GM19463 (cell line): ENCODE measurements around the gene TNFSF18.
"Not testable (repeated sequence)": the region's sequence is repeated elsewhere in the genome, so short reads cannot be mapped to it uniquely, and the experiment has no call there.

Source experiments
- ATAC-seq: cut with Tn5 transposase; IDR thresholded peaks from one replicate; pipeline ENCODE4 v1.9.1; 2021; ENCODE audit warnings: mild to moderate bottlenecking, moderate library complexity; ENCODE audit not compliant: unreplicated experiment

TNFSF18 gene, protein sequence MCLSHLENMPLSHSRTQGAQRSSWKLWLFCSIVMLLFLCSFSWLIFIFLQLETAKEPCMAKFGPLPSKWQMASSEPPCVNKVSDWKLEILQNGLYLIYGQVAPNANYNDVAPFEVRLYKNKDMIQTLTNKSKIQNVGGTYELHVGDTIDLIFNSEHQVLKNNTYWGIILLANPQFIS

DNA sequence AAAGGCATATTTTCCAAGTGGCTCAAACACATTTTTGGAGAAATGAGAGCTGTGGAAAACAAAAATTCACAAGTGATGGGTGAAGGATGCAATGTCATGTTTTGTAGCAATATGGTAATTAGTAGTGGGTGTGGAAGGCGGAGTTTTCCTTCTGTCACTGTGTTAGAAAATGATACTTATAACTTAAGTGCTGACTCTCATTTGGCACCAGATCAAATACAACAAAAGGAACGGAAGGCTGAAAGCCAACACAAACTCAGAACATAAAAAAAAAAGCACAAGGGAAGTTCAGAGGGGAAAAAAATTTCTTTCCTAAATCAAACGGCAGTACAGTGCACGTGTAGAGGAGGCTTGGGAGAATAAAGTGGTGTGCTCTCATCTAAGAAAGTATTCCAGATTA, at the start of gene TNFSF18:
Gene TNFSF18 (minus strand): TSS at position 77 of the 400 bp plus-strand sequence. CDS start 45 bp downstream, at position 32.
- no peak for ATAC-seq

DNA sequence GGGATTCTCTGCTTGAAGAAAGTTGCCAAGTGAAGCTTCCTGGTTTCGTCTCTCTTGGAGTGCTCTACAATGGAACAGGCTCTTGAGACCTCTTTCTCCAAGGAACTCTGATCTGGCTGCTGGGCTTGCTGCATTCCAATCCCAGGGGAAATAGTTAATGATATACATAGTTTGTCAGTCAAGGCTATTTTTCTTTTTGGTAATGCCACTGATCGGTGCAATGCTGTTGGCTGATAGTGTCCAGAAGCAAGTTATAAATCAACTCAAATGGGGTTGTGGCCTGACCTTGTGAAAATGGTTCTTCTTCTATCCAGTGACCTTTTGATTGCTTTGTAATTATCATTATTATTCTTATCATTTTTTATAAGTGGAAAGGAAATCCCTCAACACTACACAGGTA, 48.4 kb upstream of the TNFSF18 start:
- ATAC-seq: no peak

DNA sequence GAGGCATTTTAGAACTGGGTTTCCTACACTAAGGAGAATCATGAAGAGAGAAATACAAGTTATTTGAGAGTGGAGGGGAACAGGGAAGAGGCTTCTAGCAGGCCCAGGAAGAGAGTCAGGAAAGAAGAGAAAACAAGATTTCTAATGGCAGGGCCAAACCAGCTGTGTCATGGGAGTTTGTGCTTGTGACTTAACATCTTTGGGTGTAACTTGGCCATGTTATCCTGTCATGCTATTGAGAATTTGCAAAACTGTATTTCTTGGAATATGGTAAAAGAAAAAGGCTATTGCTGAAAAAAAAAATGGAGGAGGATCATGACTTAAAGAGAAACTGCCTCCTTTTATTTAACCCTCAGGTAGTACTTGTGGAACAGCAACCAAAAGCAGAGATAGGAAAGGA, 47.4 kb upstream of the TNFSF18 start:
- ATAC-seq: no peak

DNA sequence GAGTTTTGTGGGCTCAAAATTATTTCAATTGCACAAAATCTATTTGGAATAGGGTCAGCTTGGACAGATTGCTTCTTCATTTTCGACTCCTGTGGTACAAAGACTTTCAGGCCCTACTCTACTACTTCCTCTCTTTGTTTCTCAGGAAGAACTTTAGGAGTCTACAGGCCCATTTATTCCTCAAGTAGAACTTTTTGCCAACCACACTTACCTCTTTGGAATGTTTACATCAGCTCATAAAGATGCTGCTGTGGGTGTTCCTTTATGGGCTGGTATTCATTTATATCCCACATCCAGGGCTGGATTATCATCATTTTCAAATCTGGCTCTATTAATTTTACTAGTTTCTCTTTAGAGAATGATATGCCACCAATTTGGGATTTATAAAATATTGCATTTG, 46.3 kb upstream of the TNFSF18 start:
- ATAC-seq: no peak

DNA sequence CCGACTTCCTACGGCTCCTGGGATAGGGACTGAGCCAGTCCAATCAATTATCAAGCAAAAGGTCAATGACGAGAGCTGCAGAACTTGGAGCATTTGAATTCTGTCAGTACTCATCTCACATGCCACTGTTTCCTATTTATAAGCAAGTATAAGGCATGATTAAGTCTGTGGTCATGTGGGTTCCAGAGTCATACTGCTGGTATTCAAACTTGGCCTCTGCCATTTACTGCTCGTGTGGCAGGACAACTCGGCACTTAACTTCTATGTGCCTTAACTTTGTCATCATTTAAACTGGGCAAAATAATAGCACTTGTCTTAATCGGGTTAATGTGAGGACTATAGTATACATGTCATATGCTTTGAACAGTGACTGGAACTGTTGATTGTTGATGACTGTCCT, 44.9 kb upstream of the TNFSF18 start:
- no peak for ATAC-seq

DNA sequence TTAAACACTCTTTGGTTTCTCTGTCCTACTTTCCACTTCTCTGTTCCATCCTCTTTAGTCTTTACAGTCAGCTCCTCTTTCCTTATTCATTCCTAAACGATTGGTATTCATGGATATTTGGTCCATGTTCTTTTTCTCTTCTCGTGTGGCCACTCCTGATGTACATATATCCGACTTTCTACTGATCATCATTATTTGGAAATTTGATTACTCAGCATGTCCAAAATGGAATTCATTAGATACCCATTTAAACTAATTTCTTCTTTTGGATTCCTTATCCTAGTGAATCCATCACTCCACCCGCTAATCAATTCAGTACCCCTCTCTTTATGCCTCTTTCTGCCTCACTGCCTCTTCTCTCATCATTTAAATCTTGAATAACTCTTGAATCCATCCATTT, 43.8 kb upstream of the TNFSF18 start:
- no peak for ATAC-seq

DNA sequence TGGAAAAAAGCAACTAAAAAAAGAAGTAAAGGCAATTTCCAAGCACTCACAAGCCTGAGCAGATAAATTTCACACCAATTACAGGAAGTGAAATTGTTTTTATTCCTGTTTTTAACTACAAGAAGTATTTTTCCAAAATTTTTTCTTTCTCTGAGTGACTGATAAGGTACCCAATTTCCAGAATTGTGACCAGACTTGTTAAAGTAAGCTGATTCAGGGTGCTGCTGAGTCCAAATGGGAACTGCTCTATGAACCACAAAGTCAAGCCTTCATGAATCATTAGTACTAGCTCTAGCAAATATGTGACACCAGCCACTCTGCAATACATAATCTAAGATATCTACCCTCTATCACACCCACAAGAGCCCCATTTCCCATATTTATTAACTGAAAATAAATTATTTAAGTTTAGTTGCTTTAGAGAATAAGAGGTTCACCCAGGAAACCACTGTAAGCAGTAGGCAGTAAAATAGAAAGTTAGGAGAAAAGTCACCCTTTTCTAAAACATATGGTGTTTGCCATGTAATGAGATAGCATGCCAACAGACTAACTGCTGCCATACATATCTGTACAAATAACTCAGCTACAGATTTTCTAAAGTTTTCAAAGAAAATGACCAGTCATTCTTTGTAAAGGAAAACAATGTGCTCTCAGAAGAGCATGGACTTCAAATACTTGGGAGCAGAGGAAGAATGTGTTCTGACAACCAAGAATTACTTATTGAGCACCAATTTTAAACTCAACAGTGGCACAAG, 43.1 kb upstream of the TNFSF18 start:
- ATAC-seq: no peak

DNA sequence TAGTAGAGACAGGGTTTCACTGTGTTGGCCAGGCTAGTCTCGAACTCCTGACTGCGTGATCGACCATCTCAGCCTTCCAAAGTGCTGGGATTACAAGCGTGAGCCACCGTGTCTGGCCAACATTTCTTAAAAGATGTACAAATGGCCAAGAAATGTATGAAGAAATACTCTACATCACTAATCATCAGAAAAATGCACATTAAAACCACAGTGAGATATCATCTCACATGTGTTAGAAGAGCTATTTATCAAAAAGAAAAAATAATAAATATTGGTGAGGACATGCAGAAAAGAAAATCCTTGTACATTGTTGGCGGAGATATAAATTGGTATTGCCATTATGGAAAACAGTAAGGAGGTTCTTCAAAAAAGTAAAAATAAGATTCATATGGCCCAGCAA, 33.6 kb upstream of the TNFSF18 start:
- no peak for ATAC-seq

DNA sequence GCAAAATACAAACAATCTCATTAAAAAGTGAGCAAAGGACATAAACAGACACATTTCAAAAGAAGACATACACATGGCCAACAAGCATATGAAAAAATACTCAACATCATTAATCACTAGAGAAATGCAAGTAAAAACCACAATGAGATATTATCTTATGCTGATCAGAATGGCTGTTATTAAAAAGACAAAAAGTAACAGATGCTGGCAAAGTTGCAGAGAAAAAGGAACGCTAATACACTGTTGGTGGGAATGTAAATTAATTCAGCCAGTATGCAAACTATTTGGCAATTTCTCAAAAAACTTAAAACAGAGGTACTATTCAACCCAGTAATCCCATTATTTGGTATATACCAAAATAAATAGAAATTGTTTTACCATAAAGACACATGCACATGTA, 32.2 kb upstream of the TNFSF18 start:
- no peak for ATAC-seq

DNA sequence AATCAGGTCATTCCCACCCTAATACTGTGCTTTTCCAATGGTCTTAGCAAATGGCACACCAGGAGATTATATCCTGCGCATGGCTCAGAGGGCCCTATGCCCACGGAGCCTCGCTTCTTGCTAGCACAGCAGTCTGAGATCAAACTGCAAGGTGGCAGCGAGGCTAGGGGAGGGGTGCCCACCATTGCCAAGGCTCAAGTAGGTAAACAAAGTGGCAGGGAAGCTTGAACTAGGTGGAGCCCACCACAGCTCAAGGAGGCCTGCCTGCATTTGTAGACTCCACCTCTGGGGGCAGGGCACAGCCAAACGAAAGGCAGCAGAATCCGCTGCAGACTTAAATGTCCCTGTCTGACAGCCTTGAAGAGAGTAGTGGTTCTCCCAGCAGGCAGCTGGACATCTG, 23.5 kb upstream of the TNFSF18 start:
- ATAC-seq: not testable (repeated sequence)

DNA sequence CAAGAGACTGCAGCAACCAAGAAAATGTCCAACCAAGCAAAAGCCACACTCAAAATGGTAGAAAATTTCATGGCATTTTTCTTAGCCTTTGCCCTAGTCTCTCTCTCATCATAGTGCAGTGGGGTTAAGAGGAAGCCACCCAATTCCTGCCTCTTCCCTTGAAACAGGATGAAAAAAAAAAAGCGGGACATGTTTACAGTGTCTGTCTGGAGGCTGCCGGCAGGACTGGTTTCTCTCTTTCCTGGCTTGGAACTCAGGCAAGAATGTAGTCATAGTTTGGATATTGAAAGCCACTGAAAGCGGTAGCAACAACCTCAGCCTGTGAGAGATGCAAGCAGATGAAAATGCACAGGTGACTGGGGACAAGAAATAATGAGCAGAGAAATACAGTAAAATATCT, 13.3 kb upstream of the TNFSF18 start:
- ATAC-seq: no peak

DNA sequence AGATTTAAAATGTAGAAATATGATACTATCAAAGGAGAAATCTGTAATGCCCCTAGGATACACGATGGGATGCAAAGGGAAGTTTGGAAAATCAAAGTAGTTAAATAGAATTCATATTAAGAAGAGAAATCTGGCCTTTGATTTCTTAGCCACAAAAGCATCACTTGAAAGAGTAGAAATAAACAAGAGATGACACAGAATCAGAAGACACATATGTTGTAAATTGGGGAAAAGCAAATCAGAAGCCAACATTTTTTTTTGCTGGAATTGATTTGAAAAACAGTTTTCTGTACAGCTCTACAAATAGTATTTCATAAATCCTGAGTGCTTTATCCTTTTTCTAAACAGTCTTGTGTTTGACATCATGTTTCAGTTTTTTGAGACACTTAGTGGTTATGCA, 12.4 kb upstream of the TNFSF18 start:
- ATAC-seq: no peak

DNA sequence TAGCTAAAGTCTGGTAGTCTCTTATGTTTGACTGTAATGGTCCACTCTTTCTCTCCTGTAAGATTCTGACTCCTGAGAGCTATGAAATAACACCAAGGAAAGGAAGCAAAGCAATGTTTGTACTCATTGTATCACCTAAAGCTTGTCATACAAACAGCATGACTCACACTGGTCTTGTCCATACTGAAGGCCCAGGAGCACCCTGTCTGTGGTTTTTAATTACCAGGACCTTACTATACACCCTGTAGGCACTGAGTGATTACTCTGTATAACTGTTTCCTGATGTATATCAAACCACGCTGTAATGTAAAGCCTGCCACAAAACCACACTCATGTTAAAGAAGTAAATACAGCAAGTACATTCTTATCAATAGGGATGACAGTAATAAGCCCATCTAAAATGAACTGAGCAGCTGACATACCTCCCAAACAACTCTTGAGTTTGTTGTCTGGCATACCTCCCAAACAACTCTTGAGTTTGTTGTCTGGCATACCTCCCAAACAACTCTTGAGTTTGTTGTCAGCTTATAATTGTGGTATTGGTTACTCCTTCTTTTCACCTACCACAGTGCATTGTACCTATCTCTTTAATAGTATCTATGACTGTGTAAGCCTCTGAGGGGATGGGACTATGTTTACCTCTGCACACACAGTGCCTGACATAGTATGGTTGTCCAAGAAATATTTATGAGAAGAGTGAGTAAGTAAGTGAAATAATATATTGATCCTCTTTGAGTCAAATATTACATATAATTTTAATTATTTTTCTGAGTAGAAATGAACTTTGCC, 11.6 kb upstream of the TNFSF18 start:
- ATAC-seq: no peak

DNA sequence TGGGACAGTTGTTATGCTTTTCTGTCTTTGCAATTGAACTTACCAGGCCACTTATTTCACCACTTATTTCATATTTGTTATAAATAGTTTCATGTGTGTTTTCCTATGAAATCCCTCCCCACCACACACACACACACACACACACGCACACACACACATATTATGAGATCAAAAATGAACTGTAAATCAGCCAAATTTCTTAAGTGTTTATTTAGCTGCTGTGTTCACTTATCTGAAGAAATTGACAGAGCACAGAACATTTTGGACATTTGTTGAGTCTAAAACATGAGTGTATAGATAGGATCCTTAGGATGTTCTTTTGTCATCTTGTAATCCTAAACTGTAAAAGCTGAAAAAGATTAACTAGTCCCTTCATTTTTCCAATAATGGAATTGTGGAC, 7.8 kb upstream of the TNFSF18 start:
- no peak for ATAC-seq

DNA sequence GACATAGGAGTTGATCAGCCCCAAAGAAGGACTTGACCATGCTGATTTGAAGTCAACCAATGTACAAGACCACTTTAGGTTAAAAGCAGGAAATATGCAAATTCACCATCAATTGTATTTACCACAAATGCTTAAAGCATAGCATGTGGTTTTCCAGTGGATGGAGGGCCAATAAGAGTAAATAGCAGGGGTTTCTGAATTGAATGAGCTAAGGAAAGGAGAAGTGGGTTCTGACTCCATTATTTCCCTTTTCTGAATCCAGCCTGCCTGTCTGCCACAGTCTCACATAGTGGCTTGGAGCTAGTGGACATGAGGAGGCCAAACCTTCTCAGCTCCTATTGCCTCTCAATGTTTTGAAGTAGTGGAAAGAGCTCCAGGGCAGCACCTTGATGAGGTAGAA, 7.2 kb upstream of the TNFSF18 start:
- ATAC-seq: no peak

DNA sequence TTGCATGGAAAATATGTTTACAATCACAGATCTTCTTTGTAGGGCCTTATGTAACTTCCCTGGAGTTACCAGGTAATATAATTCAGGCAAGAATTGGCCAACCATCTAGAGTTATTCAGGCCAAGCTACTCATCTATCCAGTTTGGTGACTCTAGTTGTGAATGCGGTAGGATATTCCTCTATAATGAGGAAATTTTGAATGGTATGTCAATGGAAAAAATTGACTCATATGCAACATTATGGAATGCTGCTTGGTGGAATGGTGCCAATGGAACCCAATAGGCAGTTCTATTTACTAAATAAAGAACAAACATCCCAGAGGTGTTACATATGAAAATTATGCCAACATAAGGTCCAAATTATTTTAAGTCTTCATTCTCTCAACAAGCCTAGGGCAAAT, 5.6 kb upstream of the TNFSF18 start:
- ATAC-seq: no peak

DNA sequence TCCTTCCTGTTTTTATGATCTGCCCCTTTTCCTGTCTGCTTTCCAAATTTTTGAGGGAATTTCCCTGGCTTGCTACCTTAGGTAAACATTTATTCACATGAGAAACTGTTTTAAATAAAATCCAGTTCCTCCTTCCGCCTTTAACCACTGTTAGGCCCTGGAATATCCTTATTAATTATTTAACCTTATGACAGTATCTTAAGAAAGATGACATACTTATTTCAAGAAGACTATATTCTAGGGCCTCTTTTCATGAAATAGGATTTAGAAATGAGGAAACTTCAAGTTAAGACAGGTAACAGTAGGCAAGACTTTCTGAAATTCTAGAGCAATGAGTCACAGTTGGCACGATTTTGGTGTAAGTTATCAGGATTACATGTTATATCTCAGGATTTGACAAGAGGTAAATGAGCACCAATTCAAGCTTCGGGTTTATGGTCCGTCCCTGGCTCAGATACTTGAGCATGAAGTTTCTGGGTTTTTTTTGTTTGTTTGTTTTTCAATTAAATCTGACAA, 2.0 kb upstream of the TNFSF18 start:
- ATAC-seq: no peak

DNA sequence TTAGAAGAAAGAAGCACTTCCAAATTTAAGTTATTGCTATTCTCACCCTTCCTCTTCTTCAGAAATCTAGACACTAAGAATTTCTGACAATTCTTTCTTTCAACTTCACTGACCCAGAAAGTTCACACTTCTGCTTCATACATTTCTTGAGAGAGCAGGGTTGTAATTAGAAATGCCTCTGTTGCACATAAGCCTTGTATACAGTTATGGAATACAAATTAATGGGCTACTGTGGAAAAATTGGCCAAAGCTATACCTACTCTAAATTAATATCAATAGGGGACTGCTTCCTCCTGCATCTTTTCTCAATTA, 1.5 kb downstream of the TNFSF18 start:
- no peak for ATAC-seq

DNA sequence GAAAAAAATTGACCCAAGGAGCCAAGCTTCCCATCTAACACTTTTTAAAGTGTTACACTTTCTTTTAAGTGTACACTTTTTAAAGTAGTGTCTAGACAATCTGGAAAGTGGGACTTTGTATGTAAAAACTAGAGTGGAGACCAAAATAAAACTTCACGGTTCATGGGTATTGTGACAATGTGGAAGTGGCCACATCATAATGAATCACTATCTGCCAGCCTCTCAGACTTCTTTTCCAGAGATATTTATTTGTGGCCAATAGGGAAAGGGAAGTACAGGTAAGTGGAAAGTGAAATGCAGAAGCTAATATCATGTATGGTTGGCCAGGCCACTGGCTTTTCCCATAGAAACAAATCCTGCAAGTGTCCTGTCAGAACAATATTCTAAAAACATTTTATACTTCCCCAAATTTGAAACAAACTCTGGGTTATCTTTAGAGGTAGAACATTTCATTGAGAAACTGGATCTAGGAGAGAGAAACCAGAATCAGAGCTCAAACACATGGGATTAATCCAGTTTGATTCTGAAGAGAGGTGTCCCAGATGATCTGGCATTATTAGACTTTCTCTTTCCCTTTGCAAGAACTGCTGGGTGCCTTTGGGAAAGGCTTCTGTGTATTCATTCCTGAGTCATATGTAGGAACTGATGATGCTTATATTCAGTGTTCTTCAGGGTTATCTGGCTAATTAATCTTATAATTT, 2.0 kb downstream of the TNFSF18 start:
- no peak for ATAC-seq

DNA sequence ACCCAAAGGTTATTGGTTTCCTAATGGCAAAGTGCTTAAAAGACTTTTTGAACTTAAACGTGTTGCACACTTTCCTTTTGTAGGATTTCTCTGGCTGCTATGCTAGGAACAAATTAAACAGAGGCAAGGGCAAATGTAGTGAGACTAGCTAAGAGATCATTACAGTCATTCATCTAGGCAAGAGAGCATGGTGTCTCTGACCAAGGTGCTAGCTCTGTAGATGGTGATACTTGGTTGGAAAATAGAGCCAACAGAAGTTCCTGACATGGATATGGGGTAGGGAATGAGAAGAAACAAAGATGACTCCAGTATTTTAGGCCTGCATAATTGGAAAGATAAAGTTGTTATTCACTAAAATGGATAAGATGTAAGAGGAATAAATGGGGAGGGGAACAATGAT, 6.1 kb downstream of the TNFSF18 start:
- ATAC-seq: no peak

DNA sequence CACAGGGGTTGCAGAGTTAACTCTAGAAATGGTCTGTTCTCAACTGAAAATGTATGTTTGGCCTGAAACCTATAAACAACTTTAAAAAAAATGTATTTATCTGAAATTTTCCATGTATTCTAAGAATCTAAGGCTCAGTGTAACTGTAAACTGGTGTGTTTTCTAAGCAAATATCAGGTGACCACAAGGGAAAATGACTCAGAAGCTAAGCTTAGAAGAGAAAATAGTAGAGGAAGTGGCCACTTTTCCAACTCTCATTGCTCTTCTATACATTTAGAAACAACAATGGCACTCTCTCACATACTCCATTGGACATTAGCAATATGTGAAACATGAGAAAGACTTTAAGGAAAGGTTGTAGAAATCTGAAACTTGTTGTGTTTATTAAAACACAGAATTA, 7.5 kb downstream of the TNFSF18 start:
- ATAC-seq: no peak
